Mammary epithelial cell (primary cell): ENCODE data around the gene FAM114A1.

Source experiments
- EZH2 ChIP-seq: IDR thresholded peaks from 2 replicates; pipeline ENCODE4 v1.6.1; 2012; ENCODE audit warnings: low read length, inconsistent platforms, borderline replicate concordance
- TF ChIP-seq, protein P1 (sequence below), 2 donors: IDR thresholded peaks in 1 of 2; conservative IDR thresholded peaks in 1 of 2; 2 replicates each; pipeline ENCODE4 v1.5.1; 2011 to 2012; ENCODE audit warnings: inconsistent platforms in 2 of 2, low read length in 2 of 2, mild to moderate bottlenecking in 2 of 2, control low read depth in 1 of 2, low read depth in 1 of 2; ENCODE audit not compliant: insufficient read depth in 1 of 2; ENCODE audit errors: extremely low read depth in 1 of 2

DNA sequence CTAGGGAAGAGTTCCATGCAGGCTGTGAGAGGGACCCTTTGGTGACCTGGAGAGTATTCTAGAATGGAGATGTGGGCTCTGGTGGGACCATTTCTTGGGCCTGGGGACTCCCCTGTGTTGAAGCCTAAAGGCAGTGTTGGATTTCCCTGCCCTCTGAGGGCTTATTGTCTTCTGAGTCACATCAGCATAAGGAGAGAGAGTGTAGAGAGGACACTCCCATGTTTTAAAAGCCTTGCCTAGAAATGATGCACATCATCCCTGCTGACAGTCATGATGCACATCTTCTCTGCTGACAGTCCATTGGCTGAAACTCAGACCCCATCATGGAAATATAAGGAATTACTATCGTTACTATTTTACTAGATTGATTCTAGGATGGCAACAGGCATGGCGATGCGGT is 51.9 kb downstream of the FAM114A1 start:
- TF ChIP-seq, protein P1, sequence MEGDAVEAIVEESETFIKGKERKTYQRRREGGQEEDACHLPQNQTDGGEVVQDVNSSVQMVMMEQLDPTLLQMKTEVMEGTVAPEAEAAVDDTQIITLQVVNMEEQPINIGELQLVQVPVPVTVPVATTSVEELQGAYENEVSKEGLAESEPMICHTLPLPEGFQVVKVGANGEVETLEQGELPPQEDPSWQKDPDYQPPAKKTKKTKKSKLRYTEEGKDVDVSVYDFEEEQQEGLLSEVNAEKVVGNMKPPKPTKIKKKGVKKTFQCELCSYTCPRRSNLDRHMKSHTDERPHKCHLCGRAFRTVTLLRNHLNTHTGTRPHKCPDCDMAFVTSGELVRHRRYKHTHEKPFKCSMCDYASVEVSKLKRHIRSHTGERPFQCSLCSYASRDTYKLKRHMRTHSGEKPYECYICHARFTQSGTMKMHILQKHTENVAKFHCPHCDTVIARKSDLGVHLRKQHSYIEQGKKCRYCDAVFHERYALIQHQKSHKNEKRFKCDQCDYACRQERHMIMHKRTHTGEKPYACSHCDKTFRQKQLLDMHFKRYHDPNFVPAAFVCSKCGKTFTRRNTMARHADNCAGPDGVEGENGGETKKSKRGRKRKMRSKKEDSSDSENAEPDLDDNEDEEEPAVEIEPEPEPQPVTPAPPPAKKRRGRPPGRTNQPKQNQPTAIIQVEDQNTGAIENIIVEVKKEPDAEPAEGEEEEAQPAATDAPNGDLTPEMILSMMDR (conservative IDR thresholded peaks at IDR 0.05 in 1 of 2, IDR thresholded peaks at IDR 0.05 in 1 of 2; ENCODE audit: extremely low read depth in 1 of 2, insufficient read depth in 1 of 2, low read depth in 1 of 2, low read length in 2 of 2): no peak
- TF ChIP-seq EZH2: no peak
